ENCODE results near the gene APOC4.

Gene APOC4

GRCh38 chr19:44947041-44947581, 5.1 kb downstream of the APOC4 start:
- H3K4me3 ChIP-seq (ENCODE audit: low read depth, low read length), result no peak overlapping the region
- POLR2A ChIA-PET, result no interaction called here
- TF ChIP-seq ZNF174 (tag by site-specific recombination; IDR thresholded peaks at IDR 0.05) (no peak), TSHZ1 (tag by site-specific recombination; IDR thresholded peaks at IDR 0.05; ENCODE audit: borderline replicate concordance) (no peak), ZNF274 (IDR thresholded peaks at IDR 0.05; ENCODE audit: low read length) (no peak), ZNF274 (tag by site-specific recombination; IDR thresholded peaks at IDR 0.05; ENCODE audit: borderline replicate concordance) (no peak), PRDM2 (tag by site-specific recombination; IDR thresholded peaks at IDR 0.05; ENCODE audit: borderline replicate concordance) (no peak), ZNF777 (tag by site-specific recombination; IDR thresholded peaks at IDR 0.05; ENCODE audit: borderline replicate concordance) (no peak), HOXA7 (CRISPR knock-in tag; IDR thresholded peaks at IDR 0.05; ENCODE audit: borderline replicate concordance) (no peak), ZNF10 (tag by site-specific recombination; IDR thresholded peaks at IDR 0.05) (no peak), ZNF792 (tag by site-specific recombination; IDR thresholded peaks at IDR 0.05) (no peak), ZNF623 (tag by site-specific recombination; IDR thresholded peaks at IDR 0.05) (no peak), ZNF132 (tag by site-specific recombination; IDR thresholded peaks at IDR 0.05; ENCODE audit: borderline replicate concordance) (no peak)
- H3K36me3 ChIP-seq (ENCODE audit: control insufficient read depth in 2 of 2, insufficient read depth in 1 of 2, low read length in 2 of 2), result peaks cover 0 to 4% of the 10 kb centered on the region in 2 experiments; a peak in 1 of 3 replicates
- CTCF ChIA-PET, result interaction anchor here (0.6 kb wide), 1 partner anchor 167 kb away, joined by 4 read pairs; no protein-coding TSS in a partner anchor
- no peaks in the 10 kb centered on the region for H3K4me1 ChIP-seq (ENCODE audit: control insufficient read depth, insufficient read depth, low read length)
- no peaks in the 10 kb centered on the region for H3K9me3 ChIP-seq (ENCODE audit: control insufficient read depth, insufficient read depth, low read depth, low read length)
- H3K27ac ChIP-seq (ENCODE audit: extremely low read depth, low read depth, low read length), result no peak overlapping the region

- TF ChIP-seq EGR2 (tag by site-specific recombination; IDR thresholded peaks at IDR 0.05; ENCODE audit: low read depth) (peak; percentile 30; the same call in 1 of the 2 replicates), ZFHX2 (tag by site-specific recombination; conservative IDR thresholded peaks at IDR 0.05) (0 out of 2 replicates have a peak, but pooled peaks have one; percentile 17), ZNF785 (tag by site-specific recombination; IDR thresholded peaks at IDR 0.05) (no peak)
- Histone ChIP-seq H3K4me1 (ENCODE audit: control insufficient read depth, insufficient read depth, low read length) (no peaks in the 10 kb centered on the region), H3K4me3 (ENCODE audit: low read depth, low read length) (no peak overlapping the region), H3K27ac (ENCODE audit: extremely low read depth, low read depth, low read length) (no peak overlapping the region), H3K9me3 (ENCODE audit: control insufficient read depth, insufficient read depth, low read depth, low read length) (no peaks in the 10 kb centered on the region), H3K36me3 (ENCODE audit: control insufficient read depth in 2 of 2, insufficient read depth in 1 of 2, low read length in 2 of 2) (peaks cover under 1 to 4% of the 10 kb centered on the region in 2 experiments; a peak in 2 of 3 replicates)
- POLR2A ChIA-PET, result interaction anchor here (0.6 to 1.4 kb wide), 3 partner anchors 33 to 50 kb away, joined by 3 to 7 read pairs (median 3); partner anchors contain the start of gene APOE
- CTCF ChIA-PET, result interaction anchor here (1.7 kb wide), 1 partner anchor 44 kb away, joined by 16 read pairs; no protein-coding TSS in a partner anchor
These were observed 6.2 kb downstream of the APOC4 start for GRCh38 chr19:44948237-44948636.
